HG02852 (cell line): Measurements from ENCODE around the gene SUPT20HL2.
"Not testable (repeated sequence)": the region's sequence is repeated elsewhere in the genome, so short reads cannot be mapped to it uniquely, and the experiment has no call there.

Experiments used
- ATAC-seq: cut with Tn5 transposase; IDR thresholded peaks from one replicate; pipeline ENCODE4 v1.9.1; 2021; ENCODE audit warnings: mild to moderate bottlenecking, moderate library complexity; ENCODE audit not compliant: unreplicated experiment

The SUPT20HL2 gene

GRCh38 chrX:24314019-24314635, at the start of gene SUPT20HL2:
TSS of gene SUPT20HL2 (minus strand) at chrX:24314069. CDS start at chrX:24313315, 754 bp downstream.
- ATAC-seq, result no peak

GRCh38 chrX:24362089-24362745, 48.3 kb upstream of the SUPT20HL2 start:
- ATAC-seq, result not testable (repeated sequence)

- no peak for ATAC-seq
These were observed 46.4 kb upstream of the SUPT20HL2 start, which contains the start of gene SUPT20HL1 for GRCh38 chrX:24360272-24360671. TSS of gene SUPT20HL1 (plus strand) at chrX:24360639. CDS start at chrX:24362761, 2,122 bp downstream.

- no peak for ATAC-seq
These were observed 43.2 kb upstream of the SUPT20HL2 start for GRCh38 chrX:24357106-24357505.

GRCh38 chrX:24355095-24355494, 41.2 kb upstream of the SUPT20HL2 start:
- ATAC-seq, result no peak

GRCh38 chrX:24350217-24350616, 36.3 kb upstream of the SUPT20HL2 start:
- ATAC-seq, result no peak

GRCh38 chrX:24347881-24348280, 34.0 kb upstream of the SUPT20HL2 start:
- ATAC-seq, result no peak

GRCh38 chrX:24343719-24344118, 29.9 kb upstream of the SUPT20HL2 start:
- peak; percentile 80 for ATAC-seq

GRCh38 chrX:24341795-24342194, 27.9 kb upstream of the SUPT20HL2 start:
- ATAC-seq, result no peak

GRCh38 chrX:24340501-24340900, 26.6 kb upstream of the SUPT20HL2 start:
- no peak for ATAC-seq

- no peak for ATAC-seq
These were observed 26.0 kb upstream of the SUPT20HL2 start for GRCh38 chrX:24339911-24340310.

- no peak for ATAC-seq
These were observed 22.0 kb upstream of the SUPT20HL2 start for GRCh38 chrX:24335871-24336270.

GRCh38 chrX:24334461-24334860, 20.6 kb upstream of the SUPT20HL2 start:
- ATAC-seq, result no peak

GRCh38 chrX:24333371-24333770, 19.5 kb upstream of the SUPT20HL2 start:
- no peak for ATAC-seq

- ATAC-seq, result no peak
These were observed 19.0 kb upstream of the SUPT20HL2 start for GRCh38 chrX:24332878-24333277.

- no peak for ATAC-seq
These were observed 11.4 kb upstream of the SUPT20HL2 start for GRCh38 chrX:24325231-24325630.

GRCh38 chrX:24321741-24322395, 8.0 kb upstream of the SUPT20HL2 start:
- ATAC-seq, result no peak

- ATAC-seq, result no peak
These were observed 3.7 kb upstream of the SUPT20HL2 start for GRCh38 chrX:24317567-24317966.

- no peak for ATAC-seq
These were observed 2.2 kb upstream of the SUPT20HL2 start for GRCh38 chrX:24316111-24316510.

- ATAC-seq, result not testable (repeated sequence)
These were observed 1.6 kb downstream of the SUPT20HL2 start for GRCh38 chrX:24312249-24312607.

GRCh38 chrX:24311507-24312248, 2.2 kb downstream of the SUPT20HL2 start:
- ATAC-seq, result not testable (repeated sequence)
